ENCODE data around the gene GALNT11. TPM values are rescaled to one million over a fixed set of nuclear protein-coding genes. Genes with fewer than 3 reads are reported as not detected.

Gene GALNT11
- total RNA-seq, 1 donor, result 42.7 TPM

DNA sequence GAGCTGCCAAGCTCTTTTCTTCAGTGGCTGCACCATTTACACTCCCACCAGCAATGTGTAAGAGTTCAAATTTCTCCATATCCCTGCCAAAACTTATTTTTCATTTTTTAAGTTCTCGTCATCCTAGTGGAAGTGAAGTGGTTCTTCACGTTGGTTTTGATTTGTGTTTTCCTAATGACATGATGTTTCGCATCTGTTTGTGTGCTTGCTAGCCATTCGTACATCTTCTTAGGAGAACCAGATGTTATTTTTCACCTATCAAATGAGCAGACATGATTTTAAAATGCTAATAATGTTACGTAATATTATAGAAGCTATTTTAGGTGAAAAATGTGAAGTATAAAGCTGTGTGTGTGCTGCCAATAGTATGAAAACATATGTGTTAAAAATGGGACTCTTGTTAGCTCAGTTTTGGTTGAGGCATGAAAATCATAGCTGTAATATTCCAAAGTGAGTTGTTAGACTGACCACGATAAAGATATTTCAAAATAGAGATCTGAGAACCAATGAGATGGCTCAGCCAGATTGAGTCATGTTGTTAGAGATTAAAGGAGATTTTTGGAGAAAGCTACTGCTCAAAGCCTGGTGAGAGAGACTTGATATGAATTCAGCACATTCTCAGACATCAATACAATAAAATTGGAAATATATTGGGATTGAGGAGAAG lies 25.9 kb upstream of the GALNT11 start:
- H3K4me2 ChIP-seq (ENCODE audit: insufficient read depth, low read length), result no peak overlapping the region
- TF ChIP-seq, protein P1, sequence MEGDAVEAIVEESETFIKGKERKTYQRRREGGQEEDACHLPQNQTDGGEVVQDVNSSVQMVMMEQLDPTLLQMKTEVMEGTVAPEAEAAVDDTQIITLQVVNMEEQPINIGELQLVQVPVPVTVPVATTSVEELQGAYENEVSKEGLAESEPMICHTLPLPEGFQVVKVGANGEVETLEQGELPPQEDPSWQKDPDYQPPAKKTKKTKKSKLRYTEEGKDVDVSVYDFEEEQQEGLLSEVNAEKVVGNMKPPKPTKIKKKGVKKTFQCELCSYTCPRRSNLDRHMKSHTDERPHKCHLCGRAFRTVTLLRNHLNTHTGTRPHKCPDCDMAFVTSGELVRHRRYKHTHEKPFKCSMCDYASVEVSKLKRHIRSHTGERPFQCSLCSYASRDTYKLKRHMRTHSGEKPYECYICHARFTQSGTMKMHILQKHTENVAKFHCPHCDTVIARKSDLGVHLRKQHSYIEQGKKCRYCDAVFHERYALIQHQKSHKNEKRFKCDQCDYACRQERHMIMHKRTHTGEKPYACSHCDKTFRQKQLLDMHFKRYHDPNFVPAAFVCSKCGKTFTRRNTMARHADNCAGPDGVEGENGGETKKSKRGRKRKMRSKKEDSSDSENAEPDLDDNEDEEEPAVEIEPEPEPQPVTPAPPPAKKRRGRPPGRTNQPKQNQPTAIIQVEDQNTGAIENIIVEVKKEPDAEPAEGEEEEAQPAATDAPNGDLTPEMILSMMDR (IDR thresholded peaks at IDR 0.05; ENCODE audit: extremely low read depth, low read depth, low read length), result no peak
- DNase-seq (ENCODE audit: insufficient read length, low spot score, missing footprints), result peak; percentile 11
- H4K20me1 ChIP-seq (ENCODE audit: insufficient read depth, low read length), result no peaks in the 10 kb centered on the region
- no peaks in the 10 kb centered on the region for H3K79me2 ChIP-seq (ENCODE audit: insufficient read depth, low read length)
- no peak overlapping the region for H3K4me3 ChIP-seq (ENCODE audit: insufficient read depth, low read length)
- H3K27ac ChIP-seq (ENCODE audit: low read depth, low read length), result no peak overlapping the region
- no peaks in the 10 kb centered on the region for H3K9me3 ChIP-seq (ENCODE audit: low read depth, low read length)
- H2AFZ ChIP-seq (ENCODE audit: low read length), result no peak overlapping the region
- peaks cover 9% of the 10 kb centered on the region for H3K27me3 ChIP-seq (ENCODE audit: insufficient read depth, low read length)
- H3K36me3 ChIP-seq (ENCODE audit: insufficient read depth, low read length), result no peaks in the 10 kb centered on the region
- no peaks in the 10 kb centered on the region for H3K4me1 ChIP-seq (ENCODE audit: insufficient read depth, low read length)

DNA sequence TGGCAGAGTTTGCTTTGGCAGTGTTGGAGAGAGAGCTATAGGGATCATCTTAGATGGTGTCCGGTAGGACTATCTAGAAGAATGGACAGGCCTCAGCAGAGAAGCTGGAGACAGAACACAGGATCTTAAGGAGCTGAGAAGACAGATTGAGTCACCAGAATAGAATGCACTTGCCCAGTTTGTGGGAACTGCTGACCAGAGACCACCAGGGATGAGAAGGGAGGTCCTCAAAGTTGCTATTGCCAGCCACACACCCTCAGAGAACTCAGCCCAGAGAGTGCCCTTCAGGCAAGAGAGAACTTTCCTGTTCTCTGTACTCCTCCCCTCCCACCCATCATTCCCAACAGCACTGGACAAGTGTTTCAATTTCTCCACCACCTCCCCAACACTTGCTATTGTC lies 25.3 kb upstream of the GALNT11 start:
- no peaks in the 10 kb centered on the region for H3K36me3 ChIP-seq (ENCODE audit: insufficient read depth, low read length)
- no peak overlapping the region for H3K27ac ChIP-seq (ENCODE audit: low read depth, low read length)
- H3K9me3 ChIP-seq (ENCODE audit: low read depth, low read length), result no peaks in the 10 kb centered on the region
- DNase-seq (ENCODE audit: insufficient read length, low spot score, missing footprints), result no peak
- peaks cover 7% of the 10 kb centered on the region for H3K27me3 ChIP-seq (ENCODE audit: insufficient read depth, low read length)
- no peaks in the 10 kb centered on the region for H3K4me1 ChIP-seq (ENCODE audit: insufficient read depth, low read length)
- no peak overlapping the region for H2AFZ ChIP-seq (ENCODE audit: low read length)
- no peaks in the 10 kb centered on the region for H3K79me2 ChIP-seq (ENCODE audit: insufficient read depth, low read length)
- H3K4me3 ChIP-seq (ENCODE audit: insufficient read depth, low read length), result no peak overlapping the region
- H3K4me2 ChIP-seq (ENCODE audit: insufficient read depth, low read length), result no peak overlapping the region
- no peaks in the 10 kb centered on the region for H4K20me1 ChIP-seq (ENCODE audit: insufficient read depth, low read length)
- TF ChIP-seq, protein P1 (IDR thresholded peaks at IDR 0.05; ENCODE audit: extremely low read depth, low read depth, low read length), result no peak

- TF ChIP-seq, protein P1 (IDR thresholded peaks at IDR 0.05; ENCODE audit: extremely low read depth, low read depth, low read length), result no peak
- no peak overlapping the region for H3K27ac ChIP-seq (ENCODE audit: low read depth, low read length)
- no peaks in the 10 kb centered on the region for H3K9me3 ChIP-seq (ENCODE audit: low read depth, low read length)
- H3K36me3 ChIP-seq (ENCODE audit: insufficient read depth, low read length), result no peaks in the 10 kb centered on the region
- H4K20me1 ChIP-seq (ENCODE audit: insufficient read depth, low read length), result no peaks in the 10 kb centered on the region
- no peaks in the 10 kb centered on the region for H3K79me2 ChIP-seq (ENCODE audit: insufficient read depth, low read length)
- no peak for DNase-seq (ENCODE audit: insufficient read length, low spot score, missing footprints)
- no peak overlapping the region for H2AFZ ChIP-seq (ENCODE audit: low read length)
- no peak overlapping the region for H3K4me3 ChIP-seq (ENCODE audit: insufficient read depth, low read length)
- no peaks in the 10 kb centered on the region for H3K4me1 ChIP-seq (ENCODE audit: insufficient read depth, low read length)
- peaks cover 15% of the 10 kb centered on the region for H3K27me3 ChIP-seq (ENCODE audit: insufficient read depth, low read length)
- H3K4me2 ChIP-seq (ENCODE audit: insufficient read depth, low read length), result no peak overlapping the region
Observed at GRCh38 chr7:152006336-152006735, 19.1 kb upstream of the GALNT11 start.

- Histone ChIP-seq H3K4me2 (ENCODE audit: insufficient read depth, low read length) (no peak overlapping the region), H3K4me1 (ENCODE audit: insufficient read depth, low read length) (no peaks in the 10 kb centered on the region), H2AFZ (ENCODE audit: low read length) (no peak overlapping the region), H3K9me3 (ENCODE audit: low read depth, low read length) (no peaks in the 10 kb centered on the region), H3K27me3 (ENCODE audit: insufficient read depth, low read length) (peaks cover 12% of the 10 kb centered on the region), H3K36me3 (ENCODE audit: insufficient read depth, low read length) (no peaks in the 10 kb centered on the region), H4K20me1 (ENCODE audit: insufficient read depth, low read length) (no peaks in the 10 kb centered on the region), H3K4me3 (ENCODE audit: insufficient read depth, low read length) (no peak overlapping the region), H3K79me2 (ENCODE audit: insufficient read depth, low read length) (no peaks in the 10 kb centered on the region), H3K27ac (ENCODE audit: low read depth, low read length) (no peak overlapping the region)
- TF ChIP-seq, protein P1 (IDR thresholded peaks at IDR 0.05; ENCODE audit: extremely low read depth, low read depth, low read length), result no peak
- DNase-seq (ENCODE audit: insufficient read length, low spot score, missing footprints), result no peak
Observed at GRCh38 chr7:152011860-152012259, 13.6 kb upstream of the GALNT11 start.
